Measurements from ENCODE around the gene WDR38. TPM values are rescaled to one million over a fixed set of nuclear protein-coding genes. Genes with fewer than 3 reads are reported as not detected.
"Not testable (repeated sequence)": the region's sequence is repeated elsewhere in the genome, so short reads cannot be mapped to it uniquely, and the experiment has no call there.

Gene WDR38
- total RNA-seq, 2 experiments from 2014 or later: not detected

DNA sequence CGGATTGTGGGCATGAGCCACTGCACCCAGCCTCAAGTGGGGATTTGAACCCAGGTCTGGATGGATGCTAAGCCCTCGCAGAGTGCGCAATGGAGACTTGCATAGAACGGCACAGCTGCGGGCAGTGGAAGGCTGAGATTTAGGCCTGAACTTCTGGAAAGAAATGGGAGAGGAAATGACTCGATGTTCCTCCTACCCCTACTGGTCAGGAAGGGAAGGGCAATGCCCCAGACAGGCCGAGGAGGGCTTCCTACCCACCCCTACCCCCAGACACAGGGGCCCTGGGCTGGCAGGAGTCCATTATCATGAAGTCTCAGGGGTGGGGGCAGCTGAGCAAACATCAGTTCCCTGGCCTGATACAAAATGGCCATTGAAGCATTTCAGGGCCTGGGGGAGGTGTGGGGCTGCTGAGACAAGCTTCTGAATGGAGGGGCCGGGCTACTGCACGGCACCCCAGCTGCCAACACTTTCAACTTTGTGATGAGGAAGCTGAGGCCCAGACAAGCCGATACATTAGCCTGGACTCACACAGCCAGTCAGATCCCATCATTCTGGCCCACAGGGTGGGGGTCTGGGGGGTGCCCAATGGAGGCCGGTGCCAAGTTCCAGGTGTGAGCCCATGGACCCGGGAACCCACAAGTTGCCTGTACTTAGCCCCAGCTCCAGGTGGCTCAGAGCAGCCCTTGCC is 13.5 kb upstream of the WDR38 start:
- CTCF ChIA-PET: interaction anchor here (0.9 to 3.8 kb wide), 5 partner anchors 13 to 212 kb away, joined by 3 to 26 read pairs (median 3); partner anchors contain the start of gene WDR38
- Mint-ChIP-seq H3K4me1 (no peaks in the 10 kb centered on the region), H3K4me3 (no peak overlapping the region), H3K9me3 (no peaks in the 10 kb centered on the region), H3K36me3 (ENCODE audit: low read depth) (no peaks in the 10 kb centered on the region), H3K27ac (no peak overlapping the region), H3K27me3 (peaks cover 13% of the 10 kb centered on the region)
- no peak for DNase-seq
- POLR2A ChIA-PET: no interaction called here

- Mint-ChIP-seq H3K4me1 (no peaks in the 10 kb centered on the region), H3K36me3 (ENCODE audit: low read depth) (no peaks in the 10 kb centered on the region), H3K27ac (no peak overlapping the region), H3K27me3 (peaks cover 13% of the 10 kb centered on the region), H3K9me3 (no peaks in the 10 kb centered on the region), H3K4me3 (no peak overlapping the region)
- CTCF ChIA-PET: interaction anchor here (0.6 to 3.8 kb wide), 5 partner anchors 13 to 65 kb away, joined by 3 to 26 read pairs (median 3); partner anchors contain the start of gene WDR38
- no peak for DNase-seq
- POLR2A ChIA-PET: no interaction called here
Observed at GRCh38 chr9:124840300-124840833, 12.9 kb upstream of the WDR38 start.

DNA sequence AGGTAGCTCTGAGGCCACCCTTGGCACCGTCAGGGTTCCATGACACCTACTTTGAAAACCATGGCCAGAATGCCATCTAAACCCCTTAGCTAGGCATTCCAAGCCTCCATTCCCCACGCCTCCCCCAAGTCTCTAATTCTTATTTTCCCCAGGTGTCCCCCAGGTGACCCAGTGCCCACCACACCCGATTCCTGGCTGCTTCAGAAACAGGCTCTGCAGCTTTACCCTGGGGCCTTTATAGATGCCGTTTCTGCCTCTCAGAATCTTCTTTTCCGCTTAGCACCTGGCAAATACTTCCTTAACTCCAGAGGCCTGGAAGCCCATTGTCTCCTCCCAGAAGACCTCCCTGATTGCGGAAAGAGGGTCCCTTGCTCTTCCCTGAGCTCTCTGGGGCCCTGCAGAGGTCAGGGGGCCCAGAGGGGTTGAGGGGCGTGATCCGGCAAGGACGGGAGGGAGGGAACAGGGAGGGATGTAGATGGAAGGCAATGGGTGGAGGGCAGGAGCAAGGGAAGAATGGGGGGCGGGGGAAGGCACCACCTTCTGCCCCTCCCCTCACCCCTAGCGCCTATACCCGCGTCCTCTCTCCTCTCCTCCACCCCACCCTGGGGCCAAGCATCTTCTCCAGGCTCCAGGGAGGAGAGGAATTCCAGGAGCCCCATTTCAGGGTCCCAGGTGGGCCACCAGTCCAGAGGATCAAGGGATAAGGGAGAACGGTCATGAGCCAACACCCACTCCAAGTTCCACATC is 12.0 kb upstream of the WDR38 start:
- Mint-ChIP-seq H3K4me1 (no peaks in the 10 kb centered on the region), H3K9me3 (no peaks in the 10 kb centered on the region), H3K27ac (no peak overlapping the region), H3K4me3 (no peak overlapping the region), H3K36me3 (ENCODE audit: low read depth) (no peaks in the 10 kb centered on the region), H3K27me3 (peaks cover 11% of the 10 kb centered on the region)
- ChIA-PET POLR2A (no interaction called here), CTCF (interaction anchor here (0.6 to 3.8 kb wide), 4 partner anchors 12 to 853 kb away, joined by 3 to 26 read pairs (median 4); partner anchors contain the start of gene WDR38)
- DNase-seq: no peak

DNA sequence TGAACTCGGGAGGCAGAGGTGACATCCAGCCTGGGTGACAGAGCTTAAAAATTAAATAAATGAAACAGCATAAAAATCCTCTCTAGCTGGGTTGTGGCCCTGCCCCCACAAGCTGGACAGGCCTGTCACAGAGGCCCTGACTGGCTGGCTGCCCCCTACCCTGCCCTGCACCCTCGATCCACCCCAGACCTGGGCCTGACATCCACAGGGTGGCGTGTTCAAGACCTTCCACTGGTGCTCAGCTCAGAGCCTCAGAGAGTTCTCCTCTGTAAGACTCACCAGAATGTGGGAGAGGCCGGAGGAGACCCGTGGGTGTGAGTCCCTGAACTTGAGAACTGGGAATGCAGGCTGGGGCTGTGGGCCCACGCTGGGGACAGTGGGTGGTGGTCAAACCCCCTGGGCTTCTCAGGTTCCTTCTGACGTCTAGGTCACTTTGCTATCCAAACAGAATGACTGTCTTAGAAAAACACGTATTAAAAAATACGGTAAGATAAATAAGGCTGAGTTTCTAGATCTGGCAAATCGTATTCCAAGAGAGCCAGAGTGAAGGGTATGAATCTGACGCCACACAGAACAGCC is 9.7 kb upstream of the WDR38 start:
- CTCF ChIA-PET: interaction anchor here (0.9 to 3.8 kb wide), 2 partner anchors 10 kb away, joined by 3 to 26 read pairs; partner anchors contain the start of gene WDR38

GRCh38 chr9:124844291-124844690 is 9.0 kb upstream of the WDR38 start:
- DNase-seq: no peak
- peaks cover 5% of the 10 kb centered on the region for H3K27me3 Mint-ChIP-seq
- H3K9me3 Mint-ChIP-seq: no peaks in the 10 kb centered on the region
- H3K27ac Mint-ChIP-seq: no peak overlapping the region
- ChIA-PET CTCF (interaction anchor here (0.9 kb wide), 1 partner anchor 9 kb away, joined by 3 read pairs; the partner anchor contains the start of gene WDR38), POLR2A (no interaction called here)
- H3K4me1 Mint-ChIP-seq: no peaks in the 10 kb centered on the region
- no peaks in the 10 kb centered on the region for H3K36me3 Mint-ChIP-seq (ENCODE audit: low read depth)
- no peak overlapping the region for H3K4me3 Mint-ChIP-seq

More for the DNA sequence above, 9.7 kb upstream of the WDR38 start:
- no peak for DNase-seq
- no peaks in the 10 kb centered on the region for H3K36me3 Mint-ChIP-seq (ENCODE audit: low read depth)
- H3K4me1 Mint-ChIP-seq: no peaks in the 10 kb centered on the region
- POLR2A ChIA-PET: no interaction called here
- peaks cover 5% of the 10 kb centered on the region for H3K27me3 Mint-ChIP-seq
- H3K27ac Mint-ChIP-seq: no peak overlapping the region
- no peaks in the 10 kb centered on the region for H3K9me3 Mint-ChIP-seq
- H3K4me3 Mint-ChIP-seq: no peak overlapping the region

DNA sequence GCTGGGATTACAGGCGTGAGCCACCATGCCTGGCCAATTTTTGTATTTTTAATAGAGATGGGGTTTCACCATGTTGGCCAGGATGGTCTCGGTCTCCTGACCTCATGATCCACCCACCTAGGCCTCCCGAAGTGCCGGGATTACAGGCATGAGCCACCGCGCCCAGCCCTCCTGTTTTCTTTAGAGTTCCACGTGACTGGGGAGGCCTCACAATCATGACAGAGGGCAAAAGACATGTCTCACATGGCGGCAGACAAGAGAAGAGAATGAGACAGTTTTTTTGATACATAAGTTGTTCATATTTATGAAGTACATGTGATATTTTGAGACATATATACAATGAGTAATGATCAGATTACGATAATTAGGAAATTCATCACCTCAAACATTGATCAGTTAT is 6.8 kb upstream of the WDR38 start:
- H3K4me3 Mint-ChIP-seq; POLR2A ChIA-PET; H3K36me3 Mint-ChIP-seq (ENCODE audit: low read depth); H3K27me3 Mint-ChIP-seq; H3K4me1 Mint-ChIP-seq; H3K9me3 Mint-ChIP-seq; DNase-seq: not testable (repeated sequence)
- CTCF ChIA-PET: interaction anchor here (0.7 to 0.9 kb wide), 2 partner anchors 17 to 22 kb away, joined by 3 to 5 read pairs; no protein-coding TSS in a partner anchor
- H3K27ac Mint-ChIP-seq: peak overlapping the region; percentile 54

GRCh38 chr9:124846969-124847368 is 6.3 kb upstream of the WDR38 start:
- Mint-ChIP-seq H3K27ac (no peak overlapping the region), H3K36me3 (ENCODE audit: low read depth) (no peaks in the 10 kb centered on the region), H3K4me1 (no peaks in the 10 kb centered on the region), H3K27me3 (peaks cover 10% of the 10 kb centered on the region), H3K4me3 (no peak overlapping the region), H3K9me3 (no peaks in the 10 kb centered on the region)
- ChIA-PET POLR2A (no interaction called here), CTCF (interaction anchor here (0.5 to 1.6 kb wide), 4 partner anchors 17 to 191 kb away, joined by 3 to 6 read pairs (median 4); no protein-coding TSS in a partner anchor)
- DNase-seq: no peak

DNA sequence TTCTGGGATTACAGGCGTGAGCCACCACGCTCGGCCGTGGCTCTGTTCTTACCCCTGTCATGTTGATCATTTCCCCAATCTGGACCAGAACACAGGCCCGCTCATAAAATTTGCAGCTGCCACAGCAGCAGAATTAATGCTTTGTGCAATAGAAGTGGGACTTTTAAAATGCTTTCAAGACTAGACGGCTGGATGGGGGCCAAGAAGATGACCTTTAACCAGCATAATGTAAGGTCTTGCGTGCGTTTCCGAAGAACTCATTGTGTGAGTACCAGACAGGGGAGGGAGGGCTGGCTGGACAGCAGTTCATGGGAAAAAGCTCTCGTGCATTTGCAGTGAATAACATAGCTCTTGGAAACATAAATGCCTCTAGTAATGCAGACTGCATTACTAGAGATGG is 3.5 kb upstream of the WDR38 start:
- ChIA-PET POLR2A (no interaction called here), CTCF (interaction anchor here (1.0 to 10.0 kb wide), 2 partner anchors 11 to 77 kb away, joined by 3 to 173 read pairs; partner anchors contain the start of genes NR6A1 and OLFML2A)
- Mint-ChIP-seq H3K4me3 (no peak overlapping the region), H3K27ac (no peak overlapping the region), H3K9me3 (no peaks in the 10 kb centered on the region), H3K4me1 (peaks cover 7% of the 10 kb centered on the region), H3K27me3 (peaks cover 12% of the 10 kb centered on the region), H3K36me3 (ENCODE audit: low read depth) (no peaks in the 10 kb centered on the region)
- DNase-seq: no peak

DNA sequence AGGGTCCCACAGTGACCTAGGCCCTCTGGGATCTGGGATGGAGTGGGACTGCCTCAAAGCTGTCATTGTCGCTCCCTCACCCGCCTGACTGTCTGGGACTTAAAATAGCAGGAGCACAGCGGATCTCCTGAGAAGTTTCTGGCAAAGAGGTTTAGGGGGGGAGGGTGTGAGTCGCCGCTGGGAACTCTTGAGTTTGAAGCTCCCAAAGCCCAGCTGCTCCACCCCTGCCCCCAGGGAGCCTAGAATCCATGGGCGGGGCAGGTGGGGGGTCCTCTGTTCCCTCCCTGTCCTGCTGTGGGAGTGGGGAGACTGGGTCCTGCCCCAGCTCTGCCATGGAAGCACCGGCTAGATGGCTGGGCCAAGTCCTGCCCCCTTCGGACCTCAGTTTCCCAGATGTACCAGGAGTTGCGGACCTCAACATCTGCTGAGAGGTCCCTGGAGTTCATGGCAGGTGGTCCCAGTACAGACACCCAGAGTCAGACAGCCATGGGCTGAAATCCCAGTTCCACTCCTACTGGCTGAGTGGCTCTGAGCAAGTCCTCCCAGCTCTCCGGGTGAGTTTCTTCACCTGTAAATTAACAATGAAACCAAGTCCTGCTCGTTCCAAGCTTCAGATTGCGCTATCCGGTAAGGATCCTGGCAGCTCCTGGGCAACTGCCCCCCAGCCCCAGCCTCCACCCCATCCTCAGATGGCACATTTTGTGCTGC is 985 bp upstream of the WDR38 start:
- no peak overlapping the region for H3K27ac Mint-ChIP-seq
- peaks cover 7% of the 10 kb centered on the region for H3K4me1 Mint-ChIP-seq
- no peak for DNase-seq
- peaks cover 12% of the 10 kb centered on the region for H3K27me3 Mint-ChIP-seq
- H3K4me3 Mint-ChIP-seq: peak overlapping the region; percentile 61
- H3K36me3 Mint-ChIP-seq (ENCODE audit: low read depth): no peaks in the 10 kb centered on the region
- CTCF ChIA-PET: interaction anchor here (0.6 to 10.0 kb wide), 27 partner anchors 9 to 523 kb away, joined by 3 to 173 read pairs (median 5); partner anchors contain the start of genes ARPC5L, NR6A1, OLFML2A and RPL35
- POLR2A ChIA-PET: no interaction called here
- no peaks in the 10 kb centered on the region for H3K9me3 Mint-ChIP-seq

DNA sequence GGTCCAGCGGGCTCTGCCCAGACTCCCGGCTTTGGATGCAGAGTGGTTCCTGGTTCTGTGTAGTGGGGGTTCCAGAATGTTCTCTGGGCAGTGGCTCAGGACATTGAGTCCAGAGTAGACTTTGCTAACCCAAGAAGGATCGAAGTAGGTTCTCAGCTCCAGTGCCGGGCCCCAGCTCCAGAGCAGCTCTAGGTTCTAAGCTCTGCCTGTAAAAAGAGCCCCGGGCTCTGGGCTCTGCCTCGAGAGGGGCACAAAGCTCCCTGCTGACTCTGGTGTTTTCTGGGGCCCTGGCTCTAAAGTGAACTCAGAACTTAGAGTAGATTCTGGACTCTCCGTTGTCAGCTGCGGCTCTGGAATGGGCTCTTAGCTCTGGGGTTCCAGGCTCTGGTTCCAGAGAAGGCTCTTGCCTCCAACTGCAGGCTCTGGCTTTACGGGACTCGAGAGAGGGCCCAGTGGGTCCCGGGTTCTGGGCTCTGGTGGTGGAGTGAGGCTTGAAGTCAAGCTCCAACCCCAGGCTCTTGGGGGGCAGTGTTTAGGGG is 414 bp downstream of the WDR38 start:
- ChIA-PET POLR2A (no interaction called here), CTCF (interaction anchor here (0.6 to 10.0 kb wide), 35 partner anchors 8 to 521 kb away, joined by 3 to 173 read pairs (median 4); partner anchors contain the start of genes ARPC5L, NR6A1, OLFML2A and RPL35)
- DNase-seq: no peak
- H3K27ac Mint-ChIP-seq: no peak overlapping the region
- peaks cover 12% of the 10 kb centered on the region for H3K36me3 Mint-ChIP-seq (ENCODE audit: low read depth)
- H3K27me3 Mint-ChIP-seq: peaks cover 10% of the 10 kb centered on the region
- peaks cover 11% of the 10 kb centered on the region for H3K4me1 Mint-ChIP-seq
- no peak overlapping the region for H3K4me3 Mint-ChIP-seq
- no peaks in the 10 kb centered on the region for H3K9me3 Mint-ChIP-seq

DNA sequence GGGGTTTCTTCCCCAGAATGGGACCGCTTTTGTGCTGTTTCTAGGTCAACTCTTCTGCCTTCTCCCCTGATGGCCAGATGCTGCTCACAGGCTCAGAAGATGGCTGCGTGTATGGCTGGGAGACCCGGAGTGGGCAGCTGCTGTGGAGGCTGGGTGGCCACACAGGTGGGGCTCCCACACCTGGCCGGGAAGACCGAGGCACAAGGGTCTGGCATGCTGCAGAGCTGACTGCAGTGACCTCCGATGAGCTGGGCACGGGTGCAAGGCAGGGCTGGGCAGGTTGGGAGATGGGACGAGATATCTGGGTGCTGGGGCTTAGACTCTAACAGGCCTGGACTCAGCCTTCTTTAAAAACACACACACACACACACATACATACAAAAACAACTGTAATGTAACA is 901 bp downstream of the WDR38 start:
- POLR2A ChIA-PET: no interaction called here
- Mint-ChIP-seq H3K27ac (no peak overlapping the region), H3K9me3 (no peaks in the 10 kb centered on the region), H3K27me3 (peaks cover 10% of the 10 kb centered on the region), H3K36me3 (ENCODE audit: low read depth) (peaks cover 17% of the 10 kb centered on the region), H3K4me3 (no peak overlapping the region), H3K4me1 (peaks cover 12% of the 10 kb centered on the region)
- CTCF ChIA-PET: interaction anchor here (0.6 to 10.0 kb wide), 16 partner anchors 10 to 498 kb away, joined by 3 to 173 read pairs (median 4); partner anchors contain the start of genes NR6A1, OLFML2A and SCAI
- DNase-seq: no peak

- POLR2A ChIA-PET: no interaction called here
- DNase-seq: no peak
- no peaks in the 10 kb centered on the region for H3K9me3 Mint-ChIP-seq
- H3K4me3 Mint-ChIP-seq: no peak overlapping the region
- no peak overlapping the region for H3K27ac Mint-ChIP-seq
- peaks cover 7% of the 10 kb centered on the region for H3K27me3 Mint-ChIP-seq
- peaks cover 23% of the 10 kb centered on the region for H3K36me3 Mint-ChIP-seq (ENCODE audit: low read depth)
- CTCF ChIA-PET: interaction anchor here (1.0 to 10.0 kb wide), 4 partner anchors 9 to 82 kb away, joined by 3 to 173 read pairs (median 10); partner anchors contain the start of genes NR6A1 and OLFML2A
- H3K4me1 Mint-ChIP-seq: peaks cover 18% of the 10 kb centered on the region
Observed at GRCh38 chr9:124854822-124855221, 1.6 kb downstream of the WDR38 start.

All from activated CD4-positive, alpha-beta T cell treated with anti-CD3 and anti-CD28 coated beads, Interleukin-2, amount 10 ng/mL, durations not matched to agents 7 days and 5 days (primary cell).